CD4-positive, alpha-beta T cell (primary cell): Measurements from ENCODE around the gene CCL25. TPM values are rescaled to one million over a fixed set of nuclear protein-coding genes. Genes with fewer than 3 reads are reported as not detected.

Experiments used
- ATAC-seq: fragments of 200-7000 bp; cut with Tn5 transposase; one replicate; pipeline ENCODE4 v1.10.0; 2022; ENCODE audit warnings: mild to moderate bottlenecking; ENCODE audit not compliant: poor library complexity
- CTCF ChIA-PET: fragments of 350-600 bp; sonication (Branson Sonifier 250); formaldehyde crosslinking; loops from one replicate; lab custom pipeline; 2021; ENCODE audit warnings: antibody characterized with exemption, inconsistent platforms; lab: Charles Lee
- POLR2A ChIA-PET: fragments of 350-600 bp; sonication (Branson Sonifier 250); formaldehyde crosslinking; loops from one replicate; lab custom pipeline; 2021; ENCODE audit warnings: antibody characterized with exemption, inconsistent platforms; lab: Charles Lee
- DNase-seq, 14 experiments: peaks; one replicate each; pipeline ENCODE4 v3.0.0-alpha.2; 2013 to 2020; ENCODE audit warnings: mixed read lengths in 2 of 14
- H3K27ac ChIP-seq, 2 donors: one replicate each; pipeline versions ENCODE4 v1.5.1 to v1.7.0; 2013; ENCODE audit warnings: low read length in 2 of 2, low read depth in 1 of 2, mild to moderate bottlenecking in 1 of 2
- H3K27me3 ChIP-seq, 2 experiments: 1 replicate in 1 of 2; 2 replicates in 1 of 2; pipeline versions ENCODE4 v1.6.1 to v1.7.0; 2013; ENCODE audit warnings: low read length in 2 of 2, control low read depth in 1 of 2, mild to moderate bottlenecking in 1 of 2, moderate library complexity in 1 of 2; ENCODE audit not compliant: insufficient read depth in 2 of 2, control insufficient read depth in 1 of 2
- H3K36me3 ChIP-seq: one replicate; pipeline ENCODE4 v1.6.1; 2013; ENCODE audit warnings: low read length, control low read depth; ENCODE audit not compliant: insufficient read depth
- H3K4me1 ChIP-seq: one replicate; pipeline ENCODE4 v1.6.1; 2013; ENCODE audit warnings: low read length, control low read depth; ENCODE audit not compliant: insufficient read depth
- H3K4me3 ChIP-seq: one replicate; pipeline ENCODE4 v1.5.1; 2013; ENCODE audit warnings: mild to moderate bottlenecking, low read length, moderate library complexity
- H3K9me3 ChIP-seq, 2 experiments: 1 replicate in 1 of 2; 2 replicates in 1 of 2; pipeline versions ENCODE4 v1.6.1 to v1.7.0; 2013; ENCODE audit warnings: low read length in 2 of 2, mild to moderate bottlenecking in 2 of 2, control low read depth in 1 of 2, moderate library complexity in 1 of 2; ENCODE audit not compliant: control insufficient read depth in 1 of 2, insufficient read depth in 1 of 2
- H3K27ac Mint-ChIP-seq: one replicate; pipeline ENCODE4 v1.8.0; 2020; ENCODE audit warnings: mixed read lengths
- H3K27me3 Mint-ChIP-seq: one replicate; pipeline ENCODE4 v1.8.0; 2021; ENCODE audit warnings: mixed read lengths
- H3K36me3 Mint-ChIP-seq: one replicate; pipeline ENCODE4 v1.8.0; 2021; ENCODE audit warnings: low read depth, mixed read lengths
- H3K4me1 Mint-ChIP-seq: one replicate; pipeline ENCODE4 v1.8.0; 2021; ENCODE audit warnings: low read depth, mixed read lengths
- H3K4me3 Mint-ChIP-seq: one replicate; pipeline ENCODE4 v1.8.0; 2020; ENCODE audit warnings: mild to moderate bottlenecking, mixed read lengths
- H3K9me3 Mint-ChIP-seq: one replicate; pipeline ENCODE4 v1.8.0; 2020; ENCODE audit warnings: mixed read lengths
- intact Hi-C, 2 experiments: fragments of 100-400 bp; cut with DNase I in 1 of 2; cut with micrococcal nuclease in 1 of 2; formaldehyde crosslinking; loops; one replicate each; pipeline versions ENCODE4 v1.15.1 to v1.9.0; 2023 to 2025; cut with DNase I, micrococcal nuclease
- total RNA-seq, 174 experiments: library from RNA in 2 of 174; stranded (reverse) in 2 of 174; gene quantifications; one replicate each; pipeline ENCODE4 v1.2.3 and lab custom pipeline; 2021 to 2026
- TF ChIP-seq, protein P1 (sequence below): fragments of 200-600 bp; IDR thresholded peaks from one replicate; pipeline ENCODE4 v1.8.0; 2022; ENCODE audit warnings: antibody characterized with exemption, mild to moderate bottlenecking

CCL25 gene
- total RNA-seq, 2 experiments from 2014 or later, result not detected

DNA sequence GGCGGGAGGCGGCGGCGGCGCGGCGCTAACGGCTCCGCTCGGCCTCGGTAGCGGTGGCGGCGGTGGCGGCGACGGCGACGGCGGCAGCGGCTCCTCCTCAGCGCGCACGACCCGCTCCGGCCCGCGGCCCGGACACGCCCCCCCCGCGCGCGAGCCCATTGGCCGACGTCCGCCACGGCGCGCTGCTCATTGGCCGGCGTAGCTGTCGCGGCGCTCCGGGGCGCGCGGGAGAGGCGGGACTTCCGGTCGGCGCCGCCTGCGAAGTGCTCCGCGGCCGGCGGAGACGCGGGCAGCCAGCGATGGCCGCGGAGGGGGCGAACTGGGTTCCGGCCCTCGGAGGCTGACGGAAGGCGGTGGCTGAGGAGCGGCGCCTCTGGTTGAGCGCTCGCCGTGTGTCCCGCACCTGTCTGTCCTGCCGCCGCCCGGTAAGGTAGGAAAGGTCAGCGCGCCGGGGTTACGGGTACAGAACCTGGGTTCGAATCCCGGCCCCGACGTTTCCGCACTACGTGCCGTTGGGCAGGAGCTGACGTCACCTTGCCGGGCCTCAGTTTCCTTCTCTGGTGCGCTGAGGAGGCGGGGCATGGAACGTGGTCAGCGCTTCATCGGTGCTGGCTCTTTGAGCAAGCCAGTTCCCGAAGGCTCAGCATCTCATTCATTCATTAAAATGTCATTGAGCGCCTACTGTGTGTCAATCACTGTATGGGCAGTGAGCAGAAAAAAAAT lies 46.9 kb upstream of the CCL25 start, which contains the start of gene ELAVL1:
ELAVL1 (minus strand) TSS at position 108 of the 723 bp plus-strand sequence. CDS start 13,826 bp downstream, outside the sequence.
- Histone ChIP-seq H3K36me3 (no peaks in the 10 kb centered on the region), H3K27me3 (no peaks in the 10 kb centered on the region), H3K9me3 (no peaks in the 10 kb centered on the region), H3K27ac (peak within 1 kb of the TSS; percentile 61 to 74), H3K4me3 (peak within 1 kb of the TSS; percentile 84), H3K4me1 (peaks cover 45% of the 10 kb centered on the region)
- ATAC-seq, result peak; percentile 94
- ChIA-PET CTCF (interaction anchor here (1.6 kb wide), 1 partner anchor 62 kb away, joined by 6 read pairs; the partner anchor contains the start of gene TIMM44), POLR2A (interaction anchor here (1.0 to 2.4 kb wide), 4 partner anchors 61 to 102 kb away, joined by 3 to 14 read pairs (median 4); partner anchors contain the start of genes MAP2K7, SNAPC2 and TIMM44)
- H3K4me3 Mint-ChIP-seq, result peak within 1 kb of the TSS; percentile 95
- no peaks in the 10 kb centered on the region for H3K27me3 Mint-ChIP-seq
- H3K4me1 Mint-ChIP-seq, result peaks cover 42% of the 10 kb centered on the region
- no peaks in the 10 kb centered on the region for H3K9me3 Mint-ChIP-seq
- DNase-seq, result peak; percentile 72 to 96 (median 88)
- H3K27ac Mint-ChIP-seq, result peak within 1 kb of the TSS; percentile 84
- intact Hi-C loops, result loop anchor here (10.0 kb wide), 2 partner anchors 61 to 319 kb away; partner anchors contain the start of genes NDUFA7 (in 1 of the 2), RPS28 (in 1 of the 2) and TIMM44 (in 1 of the 2)
- H3K36me3 Mint-ChIP-seq, result peaks cover 10% of the 10 kb centered on the region
- TF ChIP-seq, protein P1, sequence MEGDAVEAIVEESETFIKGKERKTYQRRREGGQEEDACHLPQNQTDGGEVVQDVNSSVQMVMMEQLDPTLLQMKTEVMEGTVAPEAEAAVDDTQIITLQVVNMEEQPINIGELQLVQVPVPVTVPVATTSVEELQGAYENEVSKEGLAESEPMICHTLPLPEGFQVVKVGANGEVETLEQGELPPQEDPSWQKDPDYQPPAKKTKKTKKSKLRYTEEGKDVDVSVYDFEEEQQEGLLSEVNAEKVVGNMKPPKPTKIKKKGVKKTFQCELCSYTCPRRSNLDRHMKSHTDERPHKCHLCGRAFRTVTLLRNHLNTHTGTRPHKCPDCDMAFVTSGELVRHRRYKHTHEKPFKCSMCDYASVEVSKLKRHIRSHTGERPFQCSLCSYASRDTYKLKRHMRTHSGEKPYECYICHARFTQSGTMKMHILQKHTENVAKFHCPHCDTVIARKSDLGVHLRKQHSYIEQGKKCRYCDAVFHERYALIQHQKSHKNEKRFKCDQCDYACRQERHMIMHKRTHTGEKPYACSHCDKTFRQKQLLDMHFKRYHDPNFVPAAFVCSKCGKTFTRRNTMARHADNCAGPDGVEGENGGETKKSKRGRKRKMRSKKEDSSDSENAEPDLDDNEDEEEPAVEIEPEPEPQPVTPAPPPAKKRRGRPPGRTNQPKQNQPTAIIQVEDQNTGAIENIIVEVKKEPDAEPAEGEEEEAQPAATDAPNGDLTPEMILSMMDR, result no peak

DNA sequence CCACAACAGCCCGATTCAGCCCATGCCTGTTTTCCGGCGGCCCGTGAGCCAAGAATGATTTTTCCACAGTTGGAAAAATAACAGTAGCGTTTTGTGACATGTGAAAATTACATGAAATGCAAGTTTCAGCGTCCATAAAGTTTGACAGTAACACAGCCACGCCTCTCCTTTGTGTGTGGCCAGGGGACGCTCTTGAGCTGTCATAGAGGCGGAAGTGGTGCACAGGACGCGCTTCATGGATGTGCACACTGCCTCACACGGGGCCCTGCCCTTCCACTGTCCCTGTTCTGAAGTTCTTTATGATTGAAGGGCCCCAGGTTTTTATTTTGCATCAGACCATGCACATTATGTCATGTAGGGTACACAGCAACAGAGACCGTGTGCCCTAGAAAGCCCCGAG lies 34.8 kb upstream of the CCL25 start:
- CTCF ChIA-PET, result interaction anchor here (1.5 kb wide), 1 partner anchor 15 kb away, joined by 3 read pairs; no protein-coding TSS in a partner anchor

DNA sequence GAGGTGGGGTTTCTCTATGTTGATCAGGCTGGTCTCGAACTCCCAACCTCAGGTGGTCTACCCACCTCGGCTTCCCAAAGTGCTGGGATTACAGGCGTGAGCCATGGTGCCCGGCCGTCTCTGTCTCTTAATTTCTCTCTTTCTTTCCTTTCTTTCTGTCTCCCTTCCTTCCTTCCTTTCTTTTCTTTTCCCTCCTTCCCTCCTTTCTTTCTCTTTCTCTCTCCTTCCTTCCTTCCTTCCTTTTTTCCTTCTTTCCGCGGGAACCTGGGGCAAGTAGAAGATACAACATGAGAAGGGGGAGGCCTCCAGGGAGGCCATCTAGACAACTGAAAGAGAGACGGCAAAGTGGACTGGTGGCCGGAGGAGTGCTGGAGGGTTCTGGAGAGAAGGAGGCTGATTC lies 31.9 kb upstream of the CCL25 start:
- no peak overlapping the region for H3K27ac Mint-ChIP-seq
- CTCF ChIA-PET, result no interaction called here

More for the DNA sequence above, 34.8 kb upstream of the CCL25 start:
- Histone ChIP-seq H3K4me1 (peaks cover 8% of the 10 kb centered on the region), H3K4me3 (no peak overlapping the region), H3K36me3 (no peaks in the 10 kb centered on the region), H3K27me3 (no peaks in the 10 kb centered on the region), H3K9me3 (no peaks in the 10 kb centered on the region), H3K27ac (no peak overlapping the region)
- POLR2A ChIA-PET, result interaction anchor here (0.8 kb wide), 1 partner anchor 236 kb away, joined by 3 read pairs; no protein-coding TSS in a partner anchor
- Mint-ChIP-seq H3K4me3 (no peak overlapping the region), H3K27ac (no peak overlapping the region), H3K36me3 (no peaks in the 10 kb centered on the region), H3K27me3 (no peaks in the 10 kb centered on the region), H3K9me3 (no peaks in the 10 kb centered on the region), H3K4me1 (peaks cover 6% of the 10 kb centered on the region)
- DNase-seq, result peak in 11 of 14 experiments; percentile 9 to 70 (median 39)
- intact Hi-C loops, result loop anchor here (5.0 kb wide), 1 partner anchor 234 kb away; no protein-coding TSS in a partner anchor
- TF ChIP-seq, protein P1, result no peak
- peak; percentile 96 for ATAC-seq

More for the DNA sequence above, 31.9 kb upstream of the CCL25 start:
- ATAC-seq, result no peak
- H3K4me3 ChIP-seq, result no peak overlapping the region
- no peak for DNase-seq
- no peaks in the 10 kb centered on the region for H3K27me3 Mint-ChIP-seq
- H3K27me3 ChIP-seq, result no peaks in the 10 kb centered on the region
- H3K4me1 ChIP-seq, result peaks cover 8% of the 10 kb centered on the region
- intact Hi-C loops, result no loop called here
- no peaks in the 10 kb centered on the region for H3K36me3 Mint-ChIP-seq
- TF ChIP-seq, protein P1, result no peak
- peaks cover 6% of the 10 kb centered on the region for H3K4me1 Mint-ChIP-seq
- H3K36me3 ChIP-seq, result no peaks in the 10 kb centered on the region
- no peak overlapping the region for H3K27ac ChIP-seq
- H3K9me3 ChIP-seq, result no peaks in the 10 kb centered on the region
- POLR2A ChIA-PET, result no interaction called here
- H3K4me3 Mint-ChIP-seq, result no peak overlapping the region
- no peaks in the 10 kb centered on the region for H3K9me3 Mint-ChIP-seq
